ENCODE data around the gene NME3. TPM values are rescaled to one million over a fixed set of nuclear protein-coding genes. Genes with fewer than 3 reads are reported as not detected.

The NME3 gene
- total and polyA plus RNA-seq, 3 experiments from 2014 or later: 33.5 to 71.4 (median 36.5) TPM

- no peak overlapping the region for H3K4me3 ChIP-seq (ENCODE audit: low read length)
- H3K36me3 ChIP-seq (ENCODE audit: insufficient read depth, low read length): peaks cover 7% of the 10 kb centered on the region
- Mint-ChIP-seq H3K9me3 (no peaks in the 10 kb centered on the region), H3K27me3 (no peaks in the 10 kb centered on the region), H3K4me3 (no peak overlapping the region), H3K27ac (no peak overlapping the region), H3K4me1 (no peaks in the 10 kb centered on the region), H3K36me3 (peaks cover 0 to 62% (median 0%) of the 10 kb centered on the region in 3 donors)
- H3K27me3 ChIP-seq (ENCODE audit: insufficient read depth, low read length, poor library complexity, severe bottlenecking): no peaks in the 10 kb centered on the region
- H3K9me3 ChIP-seq (ENCODE audit: low read length): no peaks in the 10 kb centered on the region
- DNase-seq: no peak
- no peak overlapping the region for H3K27ac ChIP-seq (ENCODE audit: low read depth, low read length)
- ChIA-PET POLR2A (no interaction called here), CTCF (no interaction called here)
- no peaks in the 10 kb centered on the region for H3K4me1 ChIP-seq (ENCODE audit: insufficient read depth, low read length)
Observed at GRCh38 chr16:1762879-1763520, 8.3 kb downstream of the NME3 start.

DNA sequence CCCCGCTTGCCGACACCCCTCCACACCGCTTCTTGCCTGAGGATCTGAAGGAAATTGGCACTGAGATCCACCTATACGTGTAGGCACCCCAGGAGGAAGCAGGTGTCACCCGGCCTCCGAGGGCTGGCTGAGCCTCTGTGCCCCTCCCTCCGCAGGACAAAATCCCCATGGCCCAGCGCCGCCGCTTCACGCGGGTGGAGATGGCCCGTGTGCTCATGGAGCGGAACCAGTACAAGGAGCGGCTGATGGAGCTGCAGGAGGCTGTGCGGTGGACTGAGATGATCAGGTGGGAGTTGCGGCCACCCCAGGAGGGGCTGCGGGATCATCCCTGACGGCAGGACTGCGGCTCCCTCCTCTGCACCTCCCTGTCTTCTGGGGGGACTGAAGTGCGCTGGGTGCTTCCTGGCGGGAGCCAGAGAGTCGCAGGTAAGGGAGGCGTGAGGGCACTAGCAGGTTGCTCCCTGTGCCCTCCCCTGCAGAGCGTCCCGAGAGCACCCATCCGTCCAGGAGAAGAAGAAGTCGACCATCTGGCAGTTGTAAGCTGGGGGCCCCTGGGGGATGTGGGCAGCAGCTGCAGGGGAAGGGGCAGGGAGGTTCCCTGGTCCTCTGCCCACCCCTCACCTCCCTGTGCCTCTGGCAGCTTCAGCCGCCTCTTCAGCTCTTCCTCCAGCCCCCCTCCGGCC, 9.0 kb downstream of the NME3 start:
- H3K27me3 ChIP-seq (ENCODE audit: insufficient read depth, low read length, poor library complexity, severe bottlenecking): no peaks in the 10 kb centered on the region
- Mint-ChIP-seq H3K36me3 (peaks cover 0 to 58% (median 0%) of the 10 kb centered on the region in 3 donors), H3K27ac (no peak overlapping the region), H3K9me3 (no peaks in the 10 kb centered on the region), H3K4me3 (no peak overlapping the region), H3K4me1 (peaks cover 0 to 6% (median 3%) of the 10 kb centered on the region in 3 donors), H3K27me3 (no peaks in the 10 kb centered on the region)
- H3K27ac ChIP-seq (ENCODE audit: low read depth, low read length): no peak overlapping the region
- H3K36me3 ChIP-seq (ENCODE audit: insufficient read depth, low read length): peaks cover 7% of the 10 kb centered on the region
- peaks cover 4% of the 10 kb centered on the region for H3K4me1 ChIP-seq (ENCODE audit: insufficient read depth, low read length)
- no peaks in the 10 kb centered on the region for H3K9me3 ChIP-seq (ENCODE audit: low read length)
- CTCF ChIA-PET: no interaction called here
- H3K4me3 ChIP-seq (ENCODE audit: low read length): no peak overlapping the region
- no peak for DNase-seq
- POLR2A ChIA-PET: no interaction called here

- DNase-seq: no peak
- no peak overlapping the region for H3K4me3 Mint-ChIP-seq
- POLR2A ChIA-PET: no interaction called here
- H3K27me3 ChIP-seq (ENCODE audit: insufficient read depth, low read length, poor library complexity, severe bottlenecking): no peaks in the 10 kb centered on the region
- peaks cover 0 to 56% (median 0%) of the 10 kb centered on the region in 3 donors for H3K36me3 Mint-ChIP-seq
- CTCF ChIA-PET: no interaction called here
- H3K4me3 ChIP-seq (ENCODE audit: low read length): no peak overlapping the region
- H3K27me3 Mint-ChIP-seq: no peaks in the 10 kb centered on the region
- H3K36me3 ChIP-seq (ENCODE audit: insufficient read depth, low read length): peaks cover 7% of the 10 kb centered on the region
- H3K27ac Mint-ChIP-seq: no peak overlapping the region
- peaks cover 10% of the 10 kb centered on the region for H3K4me1 ChIP-seq (ENCODE audit: insufficient read depth, low read length)
- H3K4me1 Mint-ChIP-seq: peaks cover 5 to 12% (median 5%) of the 10 kb centered on the region in 3 donors
- H3K9me3 ChIP-seq (ENCODE audit: low read length): no peaks in the 10 kb centered on the region
- no peak overlapping the region for H3K27ac ChIP-seq (ENCODE audit: low read depth, low read length)
- H3K9me3 Mint-ChIP-seq: no peaks in the 10 kb centered on the region
Observed at GRCh38 chr16:1761751-1762150, 9.6 kb downstream of the NME3 start.

DNA sequence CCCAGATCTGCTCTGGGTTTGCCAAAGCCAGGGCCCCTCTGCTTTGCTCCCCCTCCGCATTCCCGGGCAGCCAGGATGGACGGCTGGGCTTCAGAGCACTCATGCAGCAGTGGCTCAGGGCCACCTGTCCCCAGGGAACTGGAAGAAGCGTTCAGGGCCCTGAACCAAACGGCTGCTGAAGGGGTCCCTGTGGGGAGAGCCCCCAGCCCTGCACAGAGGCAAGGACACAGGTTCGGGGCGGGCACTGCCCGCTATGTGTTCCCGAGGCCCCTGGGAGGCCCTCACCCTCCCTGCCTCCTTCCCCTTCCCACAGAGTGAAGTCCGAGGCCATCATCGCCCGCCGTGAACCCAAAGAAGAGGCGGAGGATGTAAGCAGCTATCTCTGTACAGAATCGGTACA, 10.4 kb downstream of the NME3 start:
- Histone ChIP-seq H3K27me3 (ENCODE audit: insufficient read depth, low read length, poor library complexity, severe bottlenecking) (no peaks in the 10 kb centered on the region), H3K36me3 (ENCODE audit: insufficient read depth, low read length) (peaks cover 5% of the 10 kb centered on the region), H3K27ac (ENCODE audit: low read depth, low read length) (no peak overlapping the region), H3K4me3 (ENCODE audit: low read length) (no peak overlapping the region), H3K9me3 (ENCODE audit: low read length) (no peaks in the 10 kb centered on the region), H3K4me1 (ENCODE audit: insufficient read depth, low read length) (peaks cover 10% of the 10 kb centered on the region)
- ChIA-PET CTCF (no interaction called here), POLR2A (no interaction called here)
- peaks cover 8 to 14% (median 8%) of the 10 kb centered on the region in 3 donors for H3K4me1 Mint-ChIP-seq
- no peak overlapping the region for H3K27ac Mint-ChIP-seq
- no peak overlapping the region for H3K4me3 Mint-ChIP-seq
- no peaks in the 10 kb centered on the region for H3K27me3 Mint-ChIP-seq
- no peak for DNase-seq
- peaks cover 0 to 54% (median 0%) of the 10 kb centered on the region in 3 donors for H3K36me3 Mint-ChIP-seq
- H3K9me3 Mint-ChIP-seq: no peaks in the 10 kb centered on the region

DNA sequence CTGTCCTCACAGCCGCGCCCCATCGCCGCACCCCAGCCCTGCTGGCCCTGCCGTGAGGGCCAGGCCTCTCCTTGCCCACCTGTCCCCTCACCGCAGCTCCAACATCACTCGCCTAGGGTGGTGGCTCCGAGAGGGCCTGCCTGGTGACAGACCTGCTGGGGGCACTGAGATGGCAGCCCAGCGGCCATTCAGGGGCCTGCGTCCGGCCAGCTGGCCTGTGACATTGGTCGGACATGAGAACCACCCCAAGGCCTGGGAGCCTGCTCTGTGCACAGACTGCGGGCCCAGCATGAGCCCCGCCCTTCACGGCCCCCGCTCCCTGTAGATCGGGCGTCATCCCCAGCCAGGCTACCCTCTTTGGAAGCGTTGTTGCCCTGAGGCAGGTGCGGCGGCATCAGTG, 11.8 kb downstream of the NME3 start:
- H3K4me1 ChIP-seq (ENCODE audit: insufficient read depth, low read length): peaks cover 10% of the 10 kb centered on the region
- peaks cover 0 to 51% (median 0%) of the 10 kb centered on the region in 3 donors for H3K36me3 Mint-ChIP-seq
- CTCF ChIA-PET: interaction anchor here (1.2 kb wide), 1 partner anchor 13 kb away, joined by 3 read pairs; the partner anchor contains the start of genes EME2 and MRPS34
- POLR2A ChIA-PET: no interaction called here
- H3K4me1 Mint-ChIP-seq: peaks cover 8 to 14% (median 10%) of the 10 kb centered on the region in 3 donors
- no peak overlapping the region for H3K27ac Mint-ChIP-seq
- no peak overlapping the region for H3K4me3 ChIP-seq (ENCODE audit: low read length)
- no peaks in the 10 kb centered on the region for H3K9me3 ChIP-seq (ENCODE audit: low read length)
- no peaks in the 10 kb centered on the region for H3K27me3 ChIP-seq (ENCODE audit: insufficient read depth, low read length, poor library complexity, severe bottlenecking)
- H3K4me3 Mint-ChIP-seq: no peak overlapping the region
- no peak for DNase-seq
- H3K36me3 ChIP-seq (ENCODE audit: insufficient read depth, low read length): no peaks in the 10 kb centered on the region
- no peak overlapping the region for H3K27ac ChIP-seq (ENCODE audit: low read depth, low read length)
- H3K27me3 Mint-ChIP-seq: no peaks in the 10 kb centered on the region
- no peaks in the 10 kb centered on the region for H3K9me3 Mint-ChIP-seq

- Histone ChIP-seq H3K27ac (ENCODE audit: low read depth, low read length) (no peak overlapping the region), H3K9me3 (ENCODE audit: low read length) (no peaks in the 10 kb centered on the region), H3K27me3 (ENCODE audit: insufficient read depth, low read length, poor library complexity, severe bottlenecking) (no peaks in the 10 kb centered on the region), H3K4me1 (ENCODE audit: insufficient read depth, low read length) (peaks cover 10% of the 10 kb centered on the region), H3K4me3 (ENCODE audit: low read length) (no peak overlapping the region), H3K36me3 (ENCODE audit: insufficient read depth, low read length) (no peaks in the 10 kb centered on the region)
- Mint-ChIP-seq H3K4me3 (no peak overlapping the region), H3K4me1 (peaks cover 8 to 14% (median 10%) of the 10 kb centered on the region in 3 donors), H3K27ac (peak overlapping the region in 2 of 8 donors; percentile 47 to 61), H3K9me3 (no peaks in the 10 kb centered on the region), H3K36me3 (peaks cover 0 to 53% (median 0%) of the 10 kb centered on the region in 3 donors), H3K27me3 (no peaks in the 10 kb centered on the region)
- DNase-seq: no peak
- ChIA-PET CTCF (interaction anchor here (1.0 kb wide), 1 partner anchor 24 kb away, joined by 3 read pairs; the partner anchor contains the start of genes NUBP2 and SPSB3), POLR2A (no interaction called here)
Observed at GRCh38 chr16:1758923-1759322, 12.4 kb downstream of the NME3 start.

GRCh38 chr16:1757714-1758461, 13.5 kb downstream of the NME3 start:
- H3K4me3 Mint-ChIP-seq: peak overlapping the region in 1 of 7 donors; percentile 54
- CTCF ChIA-PET: interaction anchor here (1.0 kb wide), 1 partner anchor 25 kb away, joined by 3 read pairs; the partner anchor contains the start of genes NUBP2 and SPSB3
- peaks cover 8 to 14% (median 10%) of the 10 kb centered on the region in 3 donors for H3K4me1 Mint-ChIP-seq
- Histone ChIP-seq H3K9me3 (ENCODE audit: low read length) (no peaks in the 10 kb centered on the region), H3K4me1 (ENCODE audit: insufficient read depth, low read length) (peaks cover 10% of the 10 kb centered on the region), H3K27me3 (ENCODE audit: insufficient read depth, low read length, poor library complexity, severe bottlenecking) (no peaks in the 10 kb centered on the region), H3K4me3 (ENCODE audit: low read length) (no peak overlapping the region), H3K36me3 (ENCODE audit: insufficient read depth, low read length) (no peaks in the 10 kb centered on the region), H3K27ac (ENCODE audit: low read depth, low read length) (no peak overlapping the region)
- POLR2A ChIA-PET: interaction anchor here (0.6 kb wide), 1 partner anchor 1559 kb away, joined by 11 read pairs; no protein-coding TSS in a partner anchor
- no peaks in the 10 kb centered on the region for H3K27me3 Mint-ChIP-seq
- DNase-seq: no peak
- H3K27ac Mint-ChIP-seq: peak overlapping the region in 3 of 8 donors; percentile 39 to 94 (median 87)
- H3K9me3 Mint-ChIP-seq: no peaks in the 10 kb centered on the region
- peaks cover 0 to 55% (median 0%) of the 10 kb centered on the region in 3 donors for H3K36me3 Mint-ChIP-seq
